Activated CD4-positive, alpha-beta T cell treated with anti-CD3 and anti-CD28 coated beads, Interleukin-2, amount 10 ng/mL, durations not matched to agents 24 days and 14 days (primary cell): ENCODE data around the gene SDCBP2. TPM values are rescaled to one million over a fixed set of nuclear protein-coding genes. Genes with fewer than 3 reads are reported as not detected.
"Not testable (repeated sequence)": the region's sequence is repeated elsewhere in the genome, so short reads cannot be mapped to it uniquely, and the experiment has no call there.

Source experiments
- DNase-seq: peaks from one replicate; pipeline ENCODE4 v3.0.0; 2022
- H3K27ac Mint-ChIP-seq: one replicate; pipeline ENCODE4 v1.8.0; 2022; ENCODE audit warnings: mild to moderate bottlenecking, mixed read lengths
- H3K27me3 Mint-ChIP-seq: one replicate; pipeline ENCODE4 v1.8.0; 2022; ENCODE audit warnings: mixed read lengths
- H3K36me3 Mint-ChIP-seq: one replicate; pipeline ENCODE4 v1.8.0; 2022; ENCODE audit warnings: low read depth, mild to moderate bottlenecking, mixed read lengths
- H3K4me1 Mint-ChIP-seq: one replicate; pipeline ENCODE4 v1.8.0; 2021; ENCODE audit warnings: mixed read lengths
- H3K4me3 Mint-ChIP-seq: one replicate; pipeline ENCODE4 v1.8.0; 2022; ENCODE audit warnings: mild to moderate bottlenecking, moderate library complexity, mixed read lengths
- H3K9me3 Mint-ChIP-seq: one replicate; pipeline ENCODE4 v1.8.0; 2021; ENCODE audit warnings: mixed read lengths
- intact Hi-C: fragments of 100-400 bp; cut with micrococcal nuclease; formaldehyde crosslinking; loops from one replicate; pipeline ENCODE4 v1.15.1; 2023
- total RNA-seq: library from RNA; stranded (reverse); gene quantifications from 2 replicates; pipeline ENCODE4 v1.2.3, GENCODE V29; 2022

SDCBP2 gene
- total RNA-seq, 1 donor from 2014 or later = 2.0 TPM

GRCh38 chr20:1345030-1345755, 16.3 kb upstream of the SDCBP2 start:
- no peaks in the 10 kb centered on the region for H3K27me3 Mint-ChIP-seq
- intact Hi-C loops = no loop called here
- H3K4me1 Mint-ChIP-seq = peaks cover 18% of the 10 kb centered on the region
- H3K4me3 Mint-ChIP-seq = no peak overlapping the region
- peak; percentile 57 for DNase-seq
- no peak overlapping the region for H3K27ac Mint-ChIP-seq
- H3K36me3 Mint-ChIP-seq = peaks cover 30% of the 10 kb centered on the region
- peaks cover 8% of the 10 kb centered on the region for H3K9me3 Mint-ChIP-seq

GRCh38 chr20:1343446-1344124, 14.6 kb upstream of the SDCBP2 start:
- H3K27me3 Mint-ChIP-seq, intact Hi-C loops, H3K27ac Mint-ChIP-seq, H3K4me3 Mint-ChIP-seq, H3K9me3 Mint-ChIP-seq: not testable (repeated sequence)
- Mint-ChIP-seq H3K4me1 (peaks cover 19% of the 10 kb centered on the region), H3K36me3 (peaks cover 23% of the 10 kb centered on the region)
- peak; percentile 45 for DNase-seq

GRCh38 chr20:1341561-1342265, 12.8 kb upstream of the SDCBP2 start:
- H3K27me3 Mint-ChIP-seq = no peaks in the 10 kb centered on the region
- H3K9me3 Mint-ChIP-seq = no peaks in the 10 kb centered on the region
- peak; percentile 48 for DNase-seq
- intact Hi-C loops = no loop called here
- H3K4me1 Mint-ChIP-seq = peaks cover 22% of the 10 kb centered on the region
- H3K36me3 Mint-ChIP-seq = peaks cover 13% of the 10 kb centered on the region
- H3K27ac Mint-ChIP-seq = no peak overlapping the region
- no peak overlapping the region for H3K4me3 Mint-ChIP-seq

- intact Hi-C loops = no loop called here
- Mint-ChIP-seq H3K27me3 (no peaks in the 10 kb centered on the region), H3K9me3 (no peaks in the 10 kb centered on the region), H3K27ac (no peak overlapping the region), H3K36me3 (peaks cover 17% of the 10 kb centered on the region), H3K4me1 (peaks cover 21% of the 10 kb centered on the region), H3K4me3 (no peak overlapping the region)
- DNase-seq = no peak
Measured at GRCh38 chr20:1338801-1339200, 9.9 kb upstream of the SDCBP2 start.

- peaks cover 21% of the 10 kb centered on the region for H3K36me3 Mint-ChIP-seq
- H3K27ac Mint-ChIP-seq = no peak overlapping the region
- no peak overlapping the region for H3K4me3 Mint-ChIP-seq
- peaks cover 22% of the 10 kb centered on the region for H3K4me1 Mint-ChIP-seq
- H3K27me3 Mint-ChIP-seq = no peaks in the 10 kb centered on the region
- DNase-seq = peak; percentile 43
- H3K9me3 Mint-ChIP-seq = no peaks in the 10 kb centered on the region
- intact Hi-C loops = no loop called here
Measured at GRCh38 chr20:1338096-1338495, 9.2 kb upstream of the SDCBP2 start.

- no peaks in the 10 kb centered on the region for H3K27me3 Mint-ChIP-seq
Measured at GRCh38 chr20:1337441-1337840, 8.5 kb upstream of the SDCBP2 start.

GRCh38 chr20:1336699-1337367, 7.9 kb upstream of the SDCBP2 start:
- H3K36me3 Mint-ChIP-seq = peaks cover 25% of the 10 kb centered on the region
- peak; percentile 57 for DNase-seq
- intact Hi-C loops = no loop called here
- peak overlapping the region; percentile 24 for H3K4me3 Mint-ChIP-seq
- H3K9me3 Mint-ChIP-seq = no peaks in the 10 kb centered on the region
- peaks cover 25% of the 10 kb centered on the region for H3K4me1 Mint-ChIP-seq
- peak overlapping the region; percentile 46 for H3K27ac Mint-ChIP-seq
- no peaks in the 10 kb centered on the region for H3K27me3 Mint-ChIP-seq

More at GRCh38 chr20:1337441-1337840, 8.5 kb upstream of the SDCBP2 start:
- H3K36me3 Mint-ChIP-seq = peaks cover 24% of the 10 kb centered on the region
- intact Hi-C loops = no loop called here
- no peak for DNase-seq
- no peak overlapping the region for H3K27ac Mint-ChIP-seq
- H3K9me3 Mint-ChIP-seq = no peaks in the 10 kb centered on the region
- peaks cover 25% of the 10 kb centered on the region for H3K4me1 Mint-ChIP-seq
- H3K4me3 Mint-ChIP-seq = no peak overlapping the region

- Mint-ChIP-seq H3K4me1 (peaks cover 28% of the 10 kb centered on the region), H3K4me3 (no peak overlapping the region), H3K27ac (peak overlapping the region; percentile 46), H3K36me3 (peaks cover 26% of the 10 kb centered on the region), H3K27me3 (no peaks in the 10 kb centered on the region), H3K9me3 (no peaks in the 10 kb centered on the region)
- intact Hi-C loops = no loop called here
- no peak for DNase-seq
Measured at GRCh38 chr20:1335961-1336698, 7.2 kb upstream of the SDCBP2 start.

- Mint-ChIP-seq H3K4me1 (peaks cover 38% of the 10 kb centered on the region), H3K27me3 (no peaks in the 10 kb centered on the region), H3K36me3 (peaks cover 29% of the 10 kb centered on the region), H3K27ac (no peak overlapping the region), H3K4me3 (no peak overlapping the region), H3K9me3 (no peaks in the 10 kb centered on the region)
- intact Hi-C loops = no loop called here
- no peak for DNase-seq
Measured at GRCh38 chr20:1334761-1335160, 5.8 kb upstream of the SDCBP2 start.

- Mint-ChIP-seq H3K4me3 (no peak overlapping the region), H3K4me1 (peaks cover 42% of the 10 kb centered on the region), H3K27ac (no peak overlapping the region), H3K36me3 (peaks cover 32% of the 10 kb centered on the region), H3K27me3 (no peaks in the 10 kb centered on the region), H3K9me3 (no peaks in the 10 kb centered on the region)
- intact Hi-C loops = no loop called here
- no peak for DNase-seq
Measured at GRCh38 chr20:1334370-1334731, 5.4 kb upstream of the SDCBP2 start.

- H3K27me3 Mint-ChIP-seq = no peaks in the 10 kb centered on the region
- DNase-seq = no peak
- no peak overlapping the region for H3K27ac Mint-ChIP-seq
- H3K4me1 Mint-ChIP-seq = peaks cover 45% of the 10 kb centered on the region
- peaks cover 32% of the 10 kb centered on the region for H3K36me3 Mint-ChIP-seq
- H3K9me3 Mint-ChIP-seq = no peaks in the 10 kb centered on the region
- intact Hi-C loops = no loop called here
- no peak overlapping the region for H3K4me3 Mint-ChIP-seq
Measured at GRCh38 chr20:1333462-1334369, 4.8 kb upstream of the SDCBP2 start.

GRCh38 chr20:1332749-1333300, 3.9 kb upstream of the SDCBP2 start:
- H3K4me1 Mint-ChIP-seq = peaks cover 49% of the 10 kb centered on the region
- intact Hi-C loops = no loop called here
- H3K36me3 Mint-ChIP-seq = peaks cover 31% of the 10 kb centered on the region
- DNase-seq = no peak
- peak overlapping the region; percentile 36 for H3K27ac Mint-ChIP-seq
- no peak overlapping the region for H3K4me3 Mint-ChIP-seq
- no peaks in the 10 kb centered on the region for H3K9me3 Mint-ChIP-seq
- H3K27me3 Mint-ChIP-seq = no peaks in the 10 kb centered on the region
